HL-60 (cell line): ENCODE results near the gene ADCY3.

Source experiments
- GABPA ChIP-seq: IDR thresholded peaks from 2 replicates; pipeline ENCODE4 v1.6.1; 2012; ENCODE audit warnings: low read depth
- POLR2AphosphoS5 ChIP-seq: IDR thresholded peaks from 2 replicates; pipeline ENCODE4 v1.6.1; 2012; ENCODE audit warnings: low read depth
- SPI1 ChIP-seq: IDR thresholded peaks from 2 replicates; pipeline ENCODE4 v1.6.1; 2012; ENCODE audit warnings: low read depth, mild to moderate bottlenecking, borderline replicate concordance
- TF ChIP-seq, protein P1 (sequence below): IDR thresholded peaks from one replicate; pipeline ENCODE4 v1.5.1; 2011; ENCODE audit warnings: low read length, control low read depth, inconsistent platforms; ENCODE audit not compliant: insufficient read depth
- TF ChIP-seq, protein P2 (sequence below): IDR thresholded peaks from 2 replicates; pipeline ENCODE4 v1.6.1; 2012; ENCODE audit warnings: low read depth; ENCODE audit not compliant: insufficient replicate concordance

DNA sequence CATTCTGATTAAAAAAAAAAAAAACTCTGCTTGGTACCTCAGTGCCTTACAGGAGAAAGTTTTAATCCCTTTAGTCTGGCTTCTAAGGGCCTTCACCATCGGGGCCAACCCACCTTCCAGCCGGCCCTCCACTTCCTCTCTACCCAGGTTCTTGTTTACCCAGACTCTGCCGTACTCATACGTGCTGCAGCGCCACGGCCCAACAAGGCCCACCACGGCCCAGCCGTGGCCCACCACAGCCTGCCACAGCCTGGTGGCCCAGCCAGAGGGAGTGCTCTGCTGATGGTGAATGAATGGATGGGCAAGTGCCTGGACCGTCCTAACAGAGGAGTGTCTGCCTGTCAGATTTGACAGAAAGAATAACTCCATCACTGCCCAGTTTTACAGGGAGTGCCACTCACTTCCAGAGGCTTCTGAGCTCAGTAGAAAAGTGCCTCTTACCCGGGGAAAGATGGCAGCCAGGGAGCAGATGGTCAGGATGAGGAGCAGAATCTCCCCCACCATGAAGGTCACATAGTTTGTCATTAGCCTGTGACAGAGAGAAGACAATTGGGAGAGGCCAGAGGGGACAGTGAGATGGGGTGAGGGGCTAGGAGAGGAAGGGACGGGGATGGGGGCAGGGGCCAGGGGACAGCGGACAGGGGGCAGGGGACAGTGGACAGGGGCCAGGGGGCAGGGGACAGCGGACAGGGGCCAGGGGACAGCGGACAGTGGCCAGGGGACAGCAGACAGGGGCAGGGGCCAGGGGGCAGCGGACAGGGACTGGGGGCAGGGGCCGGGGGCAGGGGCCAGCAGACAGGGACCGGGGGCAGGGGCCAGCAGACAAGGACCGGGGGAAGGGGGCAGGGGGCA lies 88.6 kb downstream of the ADCY3 start:
- TF ChIP-seq, protein P1, sequence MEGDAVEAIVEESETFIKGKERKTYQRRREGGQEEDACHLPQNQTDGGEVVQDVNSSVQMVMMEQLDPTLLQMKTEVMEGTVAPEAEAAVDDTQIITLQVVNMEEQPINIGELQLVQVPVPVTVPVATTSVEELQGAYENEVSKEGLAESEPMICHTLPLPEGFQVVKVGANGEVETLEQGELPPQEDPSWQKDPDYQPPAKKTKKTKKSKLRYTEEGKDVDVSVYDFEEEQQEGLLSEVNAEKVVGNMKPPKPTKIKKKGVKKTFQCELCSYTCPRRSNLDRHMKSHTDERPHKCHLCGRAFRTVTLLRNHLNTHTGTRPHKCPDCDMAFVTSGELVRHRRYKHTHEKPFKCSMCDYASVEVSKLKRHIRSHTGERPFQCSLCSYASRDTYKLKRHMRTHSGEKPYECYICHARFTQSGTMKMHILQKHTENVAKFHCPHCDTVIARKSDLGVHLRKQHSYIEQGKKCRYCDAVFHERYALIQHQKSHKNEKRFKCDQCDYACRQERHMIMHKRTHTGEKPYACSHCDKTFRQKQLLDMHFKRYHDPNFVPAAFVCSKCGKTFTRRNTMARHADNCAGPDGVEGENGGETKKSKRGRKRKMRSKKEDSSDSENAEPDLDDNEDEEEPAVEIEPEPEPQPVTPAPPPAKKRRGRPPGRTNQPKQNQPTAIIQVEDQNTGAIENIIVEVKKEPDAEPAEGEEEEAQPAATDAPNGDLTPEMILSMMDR: no peak
- TF ChIP-seq POLR2AphosphoS5: no peak
- TF ChIP-seq, protein P2, sequence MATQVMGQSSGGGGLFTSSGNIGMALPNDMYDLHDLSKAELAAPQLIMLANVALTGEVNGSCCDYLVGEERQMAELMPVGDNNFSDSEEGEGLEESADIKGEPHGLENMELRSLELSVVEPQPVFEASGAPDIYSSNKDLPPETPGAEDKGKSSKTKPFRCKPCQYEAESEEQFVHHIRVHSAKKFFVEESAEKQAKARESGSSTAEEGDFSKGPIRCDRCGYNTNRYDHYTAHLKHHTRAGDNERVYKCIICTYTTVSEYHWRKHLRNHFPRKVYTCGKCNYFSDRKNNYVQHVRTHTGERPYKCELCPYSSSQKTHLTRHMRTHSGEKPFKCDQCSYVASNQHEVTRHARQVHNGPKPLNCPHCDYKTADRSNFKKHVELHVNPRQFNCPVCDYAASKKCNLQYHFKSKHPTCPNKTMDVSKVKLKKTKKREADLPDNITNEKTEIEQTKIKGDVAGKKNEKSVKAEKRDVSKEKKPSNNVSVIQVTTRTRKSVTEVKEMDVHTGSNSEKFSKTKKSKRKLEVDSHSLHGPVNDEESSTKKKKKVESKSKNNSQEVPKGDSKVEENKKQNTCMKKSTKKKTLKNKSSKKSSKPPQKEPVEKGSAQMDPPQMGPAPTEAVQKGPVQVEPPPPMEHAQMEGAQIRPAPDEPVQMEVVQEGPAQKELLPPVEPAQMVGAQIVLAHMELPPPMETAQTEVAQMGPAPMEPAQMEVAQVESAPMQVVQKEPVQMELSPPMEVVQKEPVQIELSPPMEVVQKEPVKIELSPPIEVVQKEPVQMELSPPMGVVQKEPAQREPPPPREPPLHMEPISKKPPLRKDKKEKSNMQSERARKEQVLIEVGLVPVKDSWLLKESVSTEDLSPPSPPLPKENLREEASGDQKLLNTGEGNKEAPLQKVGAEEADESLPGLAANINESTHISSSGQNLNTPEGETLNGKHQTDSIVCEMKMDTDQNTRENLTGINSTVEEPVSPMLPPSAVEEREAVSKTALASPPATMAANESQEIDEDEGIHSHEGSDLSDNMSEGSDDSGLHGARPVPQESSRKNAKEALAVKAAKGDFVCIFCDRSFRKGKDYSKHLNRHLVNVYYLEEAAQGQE: no peak
- no peak for TF ChIP-seq GABPA
- no peak for TF ChIP-seq SPI1
